ENCODE measurements around the gene GTF2F1.
"Not testable (repeated sequence)": the region's sequence is repeated elsewhere in the genome, so short reads cannot be mapped to it uniquely, and the experiment has no call there.

The GTF2F1 gene

GRCh38 chr19:6355321-6356040 lies 37.5 kb downstream of the GTF2F1 start:
- DNase-seq (ENCODE audit: low spot score), result not testable (repeated sequence)

- DNase-seq (ENCODE audit: low spot score), result peak; percentile 43
Measured at GRCh38 chr19:6354098-6354674, 38.8 kb downstream of the GTF2F1 start.

GRCh38 chr19:6352381-6353165 lies 40.4 kb downstream of the GTF2F1 start:
- no peak for DNase-seq (ENCODE audit: low spot score)

GRCh38 chr19:6350688-6351087 lies 42.3 kb downstream of the GTF2F1 start:
- no peak for DNase-seq (ENCODE audit: low spot score)

GRCh38 chr19:6349271-6349670 lies 43.7 kb downstream of the GTF2F1 start:
- not testable (repeated sequence) for DNase-seq (ENCODE audit: low spot score)

GRCh38 chr19:6343462-6343861 lies 49.5 kb downstream of the GTF2F1 start:
- no peak for DNase-seq (ENCODE audit: low spot score)

- no peak for DNase-seq (ENCODE audit: low spot score)
Measured at GRCh38 chr19:6340493-6341201, 52.3 kb downstream of the GTF2F1 start.

- DNase-seq (ENCODE audit: low spot score), result no peak
Measured at GRCh38 chr19:6334490-6335285, 58.3 kb downstream of the GTF2F1 start.

GRCh38 chr19:6333439-6333838 lies 59.5 kb downstream of the GTF2F1 start, which contains the start of gene ACER1:
TSS of gene ACER1 (minus strand) at chr19:6333612. CDS start at chr19:6333551, 61 bp downstream.
- DNase-seq (ENCODE audit: low spot score), result no peak

Measured in AG08396 (cell line).